Raji (cell line): ENCODE measurements around the gene NFATC2.

Experiments
- POLR2A ChIP-seq: IDR thresholded peaks from 2 replicates; pipeline ENCODE4 v1.6.1; 2011; ENCODE audit warnings: low read depth, low read length, control low read depth; ENCODE audit not compliant: insufficient read depth

The NFATC2 gene

GRCh38 chr20:51553897-51554486, 11.5 kb upstream of the NFATC2 start:
- no peak for TF ChIP-seq POLR2A

GRCh38 chr20:51551186-51551585, 8.7 kb upstream of the NFATC2 start:
- no peak for TF ChIP-seq POLR2A

- TF ChIP-seq POLR2A, result no peak
These were observed 7.0 kb upstream of the NFATC2 start for GRCh38 chr20:51549474-51549873.

- no peak for TF ChIP-seq POLR2A
These were observed 5.4 kb upstream of the NFATC2 start for GRCh38 chr20:51547951-51548350.

GRCh38 chr20:51545515-51545914, 3.0 kb upstream of the NFATC2 start:
- TF ChIP-seq POLR2A, result no peak

GRCh38 chr20:51543422-51543788, 886 bp upstream of the NFATC2 start:
- TF ChIP-seq POLR2A, result no peak

- TF ChIP-seq POLR2A, result no peak
These were observed 417 bp downstream of the NFATC2 start for GRCh38 chr20:51542033-51542570.

- peak; percentile 62 for TF ChIP-seq POLR2A
These were observed 1.1 kb downstream of the NFATC2 start for GRCh38 chr20:51541189-51542032.

- no peak for TF ChIP-seq POLR2A
These were observed 1.9 kb downstream of the NFATC2 start for GRCh38 chr20:51540580-51540979.

GRCh38 chr20:51536116-51537069, 6.1 kb downstream of the NFATC2 start:
- no peak for TF ChIP-seq POLR2A

GRCh38 chr20:51535674-51536073, 6.8 kb downstream of the NFATC2 start:
- TF ChIP-seq POLR2A, result no peak

- no peak for TF ChIP-seq POLR2A
These were observed 7.5 kb downstream of the NFATC2 start for GRCh38 chr20:51535075-51535386.

- TF ChIP-seq POLR2A, result no peak
These were observed 9.0 kb downstream of the NFATC2 start for GRCh38 chr20:51533291-51534172.

- no peak for TF ChIP-seq POLR2A
These were observed 9.8 kb downstream of the NFATC2 start for GRCh38 chr20:51532577-51533191.
